Activated CD4-positive, alpha-beta memory T cell treated with anti-CD3 and anti-CD28 coated beads for 36 hours (primary cell): ENCODE measurements around the gene CABYR. TPM values are rescaled to one million over a fixed set of nuclear protein-coding genes. Genes with fewer than 3 reads are reported as not detected.

Experiments used
- CTCF ChIA-PET: fragments of 350-600 bp; sonication (Branson Sonifier 250); formaldehyde crosslinking; loops from one replicate; lab custom pipeline; 2021; ENCODE audit warnings: antibody characterized with exemption, inconsistent platforms; lab: Charles Lee
- POLR2A ChIA-PET: fragments of 350-600 bp; sonication (Branson Sonifier 250); formaldehyde crosslinking; loops from one replicate; lab custom pipeline; 2021; ENCODE audit warnings: antibody characterized with exemption; lab: Charles Lee
- DNase-seq: peaks from one replicate; pipeline ENCODE4 v3.0.0-alpha.2; 2020
- H3K27ac Mint-ChIP-seq: one replicate; pipeline ENCODE4 v1.8.0; 2021; ENCODE audit warnings: mixed read lengths
- H3K27me3 Mint-ChIP-seq: one replicate; pipeline ENCODE4 v1.8.0; 2021; ENCODE audit warnings: mixed read lengths
- H3K36me3 Mint-ChIP-seq: one replicate; pipeline ENCODE4 v1.8.0; 2021; ENCODE audit warnings: mixed read lengths
- H3K4me1 Mint-ChIP-seq: one replicate; pipeline ENCODE4 v1.8.0; 2021; ENCODE audit warnings: low read depth, mixed read lengths
- H3K4me3 Mint-ChIP-seq: one replicate; pipeline ENCODE4 v1.8.0; 2021; ENCODE audit warnings: mild to moderate bottlenecking, mixed read lengths
- H3K9me3 Mint-ChIP-seq: one replicate; pipeline ENCODE4 v1.8.0; 2021; ENCODE audit warnings: mixed read lengths
- intact Hi-C: fragments of 100-400 bp; cut with micrococcal nuclease; formaldehyde crosslinking; loops from one replicate; pipeline ENCODE4 v1.15.1; 2023
- total RNA-seq, 2 experiments: library from RNA; stranded (reverse); gene quantifications; one replicate each; pipeline ENCODE4 v1.2.3, GENCODE V29; 2021

Gene CABYR
- total RNA-seq, 2 experiments from 2014 or later: 1.00 to 1.4 TPM

DNA sequence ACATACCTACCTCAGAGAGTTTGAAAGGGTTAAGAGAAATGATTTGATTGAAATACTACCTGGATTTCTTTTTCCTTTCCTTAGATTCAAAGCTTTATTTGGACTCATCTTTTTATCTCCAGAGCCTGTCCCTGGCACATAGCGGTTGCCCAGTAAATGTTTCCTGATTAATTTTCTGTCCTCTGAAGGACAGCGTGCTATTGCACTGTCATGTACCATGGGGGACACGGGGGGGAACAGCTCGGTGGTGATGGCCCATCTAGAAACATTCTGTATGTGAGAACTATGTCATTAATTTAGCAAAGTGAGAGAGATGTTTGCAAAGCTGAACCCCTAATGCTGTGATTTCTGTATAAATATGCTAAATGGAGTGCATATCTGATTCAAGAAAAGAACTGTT, 26.4 kb upstream of the CABYR start:
- POLR2A ChIA-PET: no interaction called here
- CTCF ChIA-PET: interaction anchor here (1.1 to 1.3 kb wide), 2 partner anchors 19 to 194 kb away, joined by 3 to 5 read pairs; no protein-coding TSS in a partner anchor
- no peak for DNase-seq
- Mint-ChIP-seq H3K36me3 (peaks cover 25% of the 10 kb centered on the region), H3K27ac (no peak overlapping the region), H3K4me3 (no peak overlapping the region), H3K4me1 (peaks cover 37% of the 10 kb centered on the region), H3K27me3 (no peaks in the 10 kb centered on the region), H3K9me3 (no peaks in the 10 kb centered on the region)
- intact Hi-C loops: loop anchor here (10.0 kb wide), 1 partner anchor 608 kb away; the partner anchor contains the start of gene RMC1

DNA sequence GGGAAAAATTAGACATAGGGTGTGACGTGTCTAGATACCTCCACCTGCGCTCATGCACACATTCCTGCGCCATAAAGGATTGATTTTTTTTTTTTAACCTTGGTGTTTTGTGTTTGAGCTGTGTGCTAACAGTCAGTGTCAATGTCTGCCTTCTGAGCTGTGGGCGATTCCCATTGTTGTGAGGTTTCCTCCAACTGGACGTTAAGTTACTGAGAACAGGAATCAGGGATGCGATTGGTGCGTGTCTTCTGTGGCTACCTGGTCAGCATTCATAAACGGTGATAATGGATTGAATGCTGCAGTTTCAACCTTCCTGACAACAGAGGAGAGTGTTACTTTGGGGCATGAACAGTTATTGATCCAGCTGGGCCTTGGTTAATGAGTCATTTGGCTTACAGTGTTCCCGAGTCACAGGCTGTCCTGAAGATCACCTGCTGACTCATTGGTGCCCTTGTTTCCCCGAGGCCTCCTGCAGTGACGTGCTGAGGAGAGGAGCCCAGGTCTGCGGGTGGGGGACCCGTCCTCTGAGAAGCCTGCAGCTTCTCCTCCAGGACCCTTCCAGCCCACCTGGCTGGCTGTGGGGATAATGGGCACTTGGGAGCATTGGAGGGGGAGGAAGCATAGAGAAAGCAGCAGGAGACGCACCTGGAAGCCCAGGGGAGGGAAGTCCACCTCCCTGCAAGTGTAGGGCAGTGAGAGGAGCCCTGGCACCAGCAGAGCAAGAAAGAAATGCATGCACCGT, 25.8 kb upstream of the CABYR start:
- Mint-ChIP-seq H3K27ac (peak overlapping the region; percentile 38), H3K27me3 (no peaks in the 10 kb centered on the region), H3K36me3 (peaks cover 25% of the 10 kb centered on the region), H3K4me1 (peaks cover 37% of the 10 kb centered on the region), H3K9me3 (no peaks in the 10 kb centered on the region), H3K4me3 (no peak overlapping the region)
- peak; percentile 29 for DNase-seq
- intact Hi-C loops: loop anchor here (10.0 kb wide), 1 partner anchor 608 kb away; the partner anchor contains the start of gene RMC1
- POLR2A ChIA-PET: interaction anchor here (1.0 kb wide), 1 partner anchor 26 kb away, joined by 3 read pairs; the partner anchor contains the start of gene CABYR
- CTCF ChIA-PET: interaction anchor here (1.3 to 1.4 kb wide), 2 partner anchors 194 kb away, joined by 5 to 8 read pairs; no protein-coding TSS in a partner anchor

GRCh38 chr18:24114924-24115549, 23.8 kb upstream of the CABYR start:
- Mint-ChIP-seq H3K4me3 (no peak overlapping the region), H3K4me1 (peaks cover 43% of the 10 kb centered on the region), H3K9me3 (no peaks in the 10 kb centered on the region), H3K36me3 (peaks cover 33% of the 10 kb centered on the region), H3K27ac (peak overlapping the region; percentile 44), H3K27me3 (no peaks in the 10 kb centered on the region)
- CTCF ChIA-PET: interaction anchor here (0.6 to 1.7 kb wide), 4 partner anchors 39 to 443 kb away, joined by 3 to 5 read pairs (median 3); no protein-coding TSS in a partner anchor
- peak; percentile 29 for DNase-seq
- POLR2A ChIA-PET: no interaction called here
- intact Hi-C loops: loop anchor here (5.0 to 10.0 kb wide), 3 partner anchors 38 to 610 kb away; partner anchors contain the start of gene RMC1

DNA sequence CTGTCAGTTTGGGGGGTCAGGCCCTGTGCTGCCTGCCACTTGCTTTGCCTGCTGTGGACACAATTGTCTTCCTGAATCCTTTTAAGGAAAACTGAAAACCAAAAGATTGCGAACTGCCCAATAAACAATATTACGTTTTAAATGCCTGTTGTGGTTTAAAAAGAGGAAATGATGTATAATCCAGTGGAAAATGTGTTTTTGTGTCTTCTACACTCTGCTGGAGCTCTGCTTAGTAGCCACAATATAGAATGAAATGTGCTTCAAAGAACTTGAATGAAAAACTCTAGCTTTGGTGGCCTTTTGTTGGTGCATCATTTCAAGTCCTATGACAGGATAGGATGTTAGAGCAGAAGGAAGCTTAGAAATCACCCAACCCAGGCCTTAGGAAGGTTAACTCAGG, 23.2 kb upstream of the CABYR start:
- POLR2A ChIA-PET: no interaction called here
- H3K27me3 Mint-ChIP-seq: no peaks in the 10 kb centered on the region
- H3K4me1 Mint-ChIP-seq: peaks cover 41% of the 10 kb centered on the region
- H3K36me3 Mint-ChIP-seq: peaks cover 39% of the 10 kb centered on the region
- no peak overlapping the region for H3K4me3 Mint-ChIP-seq
- H3K27ac Mint-ChIP-seq: peak overlapping the region; percentile 44
- intact Hi-C loops: loop anchor here (5.0 to 10.0 kb wide), 3 partner anchors 38 to 611 kb away; partner anchors contain the start of gene RMC1
- no peak for DNase-seq
- CTCF ChIA-PET: interaction anchor here (0.6 to 1.7 kb wide), 3 partner anchors 39 to 444 kb away, joined by 3 to 5 read pairs (median 3); no protein-coding TSS in a partner anchor
- no peaks in the 10 kb centered on the region for H3K9me3 Mint-ChIP-seq

DNA sequence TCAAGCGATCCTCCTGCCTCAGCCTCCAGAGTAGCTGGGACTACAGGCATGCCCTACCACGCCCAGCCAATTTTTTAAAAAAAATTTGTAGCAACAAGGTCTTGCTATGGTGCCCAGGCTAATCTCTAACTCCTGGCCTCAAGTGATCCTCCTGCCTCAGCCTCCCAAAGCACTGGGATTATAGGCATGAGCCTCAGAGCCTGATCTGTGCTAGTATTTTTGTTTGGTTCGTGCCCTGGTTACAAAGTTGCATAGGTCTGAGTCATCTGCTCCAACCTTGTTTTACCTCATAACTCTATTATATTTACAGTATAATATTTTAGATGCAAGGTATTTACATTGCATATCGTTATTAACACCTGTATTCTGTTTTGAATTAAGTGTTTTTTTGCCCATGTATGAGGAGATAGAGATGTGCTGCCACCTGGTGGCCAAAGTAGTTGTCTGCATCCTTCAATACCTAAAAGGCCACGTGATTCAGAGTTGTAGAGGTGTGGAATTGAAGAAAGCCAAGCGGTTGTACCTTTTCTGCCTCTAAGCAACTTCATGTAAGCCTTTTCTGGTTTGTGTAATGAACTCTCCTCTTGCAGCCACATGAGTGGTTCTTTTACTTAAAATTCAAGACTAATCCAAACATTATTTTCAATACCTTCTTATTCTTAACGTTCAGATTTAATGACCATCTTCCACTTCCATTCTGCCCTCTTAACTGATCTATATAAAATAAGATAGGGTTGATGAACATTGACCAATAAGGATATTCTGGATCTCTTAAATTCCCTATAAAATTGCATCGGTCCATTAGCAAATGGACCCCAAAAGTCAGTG, 19.9 kb upstream of the CABYR start:
- POLR2A ChIA-PET: interaction anchor here (1.0 kb wide), 1 partner anchor 25 kb away, joined by 3 read pairs; no protein-coding TSS in a partner anchor
- DNase-seq: peak; percentile 85
- intact Hi-C loops: loop anchor here (1.0 to 10.0 kb wide), 7 partner anchors 42 to 614 kb away; partner anchors contain the start of gene RMC1
- Mint-ChIP-seq H3K27me3 (no peaks in the 10 kb centered on the region), H3K27ac (peak overlapping the region; percentile 49), H3K36me3 (peaks cover 40% of the 10 kb centered on the region), H3K4me1 (peaks cover 26% of the 10 kb centered on the region), H3K4me3 (no peak overlapping the region), H3K9me3 (no peaks in the 10 kb centered on the region)
- CTCF ChIA-PET: interaction anchor here (0.6 to 2.1 kb wide), 16 partner anchors 9 to 497 kb away, joined by 3 to 14 read pairs (median 4); no protein-coding TSS in a partner anchor

- no peak for DNase-seq
- Mint-ChIP-seq H3K4me1 (peaks cover 9% of the 10 kb centered on the region), H3K9me3 (no peaks in the 10 kb centered on the region), H3K36me3 (peaks cover 35% of the 10 kb centered on the region), H3K27ac (no peak overlapping the region), H3K27me3 (no peaks in the 10 kb centered on the region), H3K4me3 (no peak overlapping the region)
- intact Hi-C loops: no loop called here
- CTCF ChIA-PET: interaction anchor here (1.8 to 2.1 kb wide), 2 partner anchors 202 to 499 kb away, joined by 10 to 14 read pairs; no protein-coding TSS in a partner anchor
- POLR2A ChIA-PET: no interaction called here
Measured at GRCh38 chr18:24120676-24121075, 18.2 kb upstream of the CABYR start.

GRCh38 chr18:24121625-24122024, 17.2 kb upstream of the CABYR start:
- peaks cover 6% of the 10 kb centered on the region for H3K4me1 Mint-ChIP-seq
- no peak for DNase-seq
- intact Hi-C loops: no loop called here
- ChIA-PET CTCF (no interaction called here), POLR2A (no interaction called here)
- H3K36me3 Mint-ChIP-seq: peaks cover 34% of the 10 kb centered on the region
- H3K27me3 Mint-ChIP-seq: no peaks in the 10 kb centered on the region
- no peak overlapping the region for H3K27ac Mint-ChIP-seq
- no peaks in the 10 kb centered on the region for H3K9me3 Mint-ChIP-seq
- no peak overlapping the region for H3K4me3 Mint-ChIP-seq

DNA sequence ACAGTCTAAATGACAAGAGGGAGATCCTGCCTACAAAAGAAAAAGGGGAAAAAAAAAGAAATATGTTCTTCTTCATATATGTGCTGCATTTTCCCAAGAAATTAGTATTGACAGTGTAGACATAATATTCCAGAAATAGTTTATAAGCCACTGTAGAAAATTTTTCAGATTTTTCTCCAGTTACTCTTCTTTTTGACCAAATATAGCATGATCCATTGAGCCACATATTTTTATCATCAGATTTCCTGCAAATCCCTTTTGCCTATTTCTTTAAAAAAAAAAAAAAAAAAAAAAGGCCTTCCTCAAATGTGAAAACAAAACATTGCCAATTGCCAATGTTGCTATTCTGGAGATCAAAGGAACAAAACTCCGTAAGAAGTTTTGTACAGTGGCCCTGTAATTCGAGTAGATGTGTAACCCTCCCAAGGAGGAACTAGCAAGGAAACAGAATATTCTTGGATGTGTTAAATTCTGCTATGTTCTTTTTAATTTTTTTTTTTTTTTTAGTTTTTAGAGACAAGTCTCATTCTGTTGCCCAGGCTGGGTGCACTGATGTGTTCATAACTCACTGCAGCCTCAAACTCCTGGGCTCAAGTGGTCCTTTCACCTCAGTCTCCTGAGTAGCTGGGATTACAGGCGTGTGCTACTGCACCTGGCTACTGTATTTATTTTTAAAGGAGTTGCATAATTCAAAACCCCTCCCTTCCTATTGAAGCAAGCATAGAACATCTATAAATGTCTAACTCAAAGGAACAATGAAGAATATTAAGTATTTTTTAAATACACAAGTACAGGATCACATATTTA, 12.5 kb upstream of the CABYR start:
- H3K27ac Mint-ChIP-seq: no peak overlapping the region
- CTCF ChIA-PET: no interaction called here

DNA sequence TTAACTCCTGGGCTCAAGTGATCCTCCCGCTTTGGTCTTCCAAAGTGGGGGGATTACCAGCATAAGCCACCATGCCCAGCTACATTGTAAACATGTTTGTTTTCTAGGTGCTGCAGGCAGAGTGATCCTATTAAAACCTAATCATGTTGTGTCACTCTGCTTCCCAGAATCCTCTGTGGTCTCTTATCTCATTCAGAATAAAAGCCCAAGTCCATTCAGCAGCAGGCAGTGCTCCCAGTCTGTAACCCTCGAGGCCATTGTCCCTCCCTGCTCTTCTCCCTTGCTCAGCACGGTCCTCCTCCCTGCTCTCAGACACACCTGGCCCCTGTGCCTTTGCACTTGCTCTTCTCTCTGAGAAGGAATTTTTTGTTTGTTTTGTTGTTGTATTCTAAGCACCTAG, 11.1 kb upstream of the CABYR start:
- Mint-ChIP-seq H3K36me3 (peaks cover 28% of the 10 kb centered on the region), H3K27me3 (no peaks in the 10 kb centered on the region), H3K27ac (no peak overlapping the region), H3K4me3 (no peak overlapping the region), H3K4me1 (no peaks in the 10 kb centered on the region), H3K9me3 (no peaks in the 10 kb centered on the region)
- DNase-seq: no peak
- CTCF ChIA-PET: interaction anchor here (0.8 kb wide), 1 partner anchor 9 kb away, joined by 3 read pairs; no protein-coding TSS in a partner anchor
- POLR2A ChIA-PET: interaction anchor here (1.1 kb wide), 1 partner anchor 24 kb away, joined by 4 read pairs; no protein-coding TSS in a partner anchor
- intact Hi-C loops: no loop called here

More for the DNA sequence above, 12.5 kb upstream of the CABYR start:
- Mint-ChIP-seq H3K36me3 (peaks cover 27% of the 10 kb centered on the region), H3K4me1 (no peaks in the 10 kb centered on the region), H3K4me3 (no peak overlapping the region), H3K27me3 (no peaks in the 10 kb centered on the region), H3K9me3 (no peaks in the 10 kb centered on the region)
- intact Hi-C loops: no loop called here
- no peak for DNase-seq
- POLR2A ChIA-PET: no interaction called here

DNA sequence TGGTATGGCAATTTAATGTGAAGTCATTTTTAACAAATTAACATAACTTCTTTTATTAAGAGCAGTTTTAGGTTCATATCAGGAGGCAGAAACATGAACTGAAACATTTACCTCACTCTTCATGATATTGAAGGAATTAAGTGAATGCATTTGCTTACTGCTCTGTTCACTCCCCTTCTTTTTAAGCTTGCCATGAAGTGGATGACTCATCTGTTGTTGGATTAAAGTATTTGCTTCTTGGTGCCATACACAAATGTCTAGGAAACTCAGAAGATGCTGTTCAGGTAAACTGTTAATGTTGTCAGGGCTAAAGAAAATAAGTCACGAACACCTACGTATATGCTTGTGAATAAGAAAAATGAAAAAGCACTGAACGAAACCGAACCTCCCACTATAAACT, 10.2 kb upstream of the CABYR start:
- Mint-ChIP-seq H3K9me3 (no peaks in the 10 kb centered on the region), H3K27me3 (no peaks in the 10 kb centered on the region), H3K27ac (no peak overlapping the region), H3K4me1 (no peaks in the 10 kb centered on the region), H3K4me3 (no peak overlapping the region), H3K36me3 (peaks cover 30% of the 10 kb centered on the region)
- POLR2A ChIA-PET: no interaction called here
- no peak for DNase-seq
- intact Hi-C loops: no loop called here
- CTCF ChIA-PET: no interaction called here

DNA sequence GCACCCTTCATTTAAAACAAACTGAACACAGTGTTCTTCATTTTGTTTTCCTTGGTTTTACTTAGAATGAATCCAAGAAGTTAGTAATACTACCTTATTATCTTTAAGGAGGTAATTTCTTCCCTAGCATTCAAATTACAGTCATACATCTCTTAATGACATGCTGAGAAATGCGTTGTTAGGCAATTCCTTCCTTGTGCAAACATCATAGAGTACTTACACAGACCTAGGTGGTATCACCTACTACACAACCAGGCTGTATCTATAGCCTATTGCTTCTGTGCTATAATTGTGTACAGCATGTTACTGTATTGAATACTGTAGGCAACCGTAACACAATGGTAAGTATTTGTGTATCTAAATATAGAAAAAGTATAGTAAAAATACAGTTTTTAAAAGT, 8.4 kb upstream of the CABYR start:
- H3K9me3 Mint-ChIP-seq: no peaks in the 10 kb centered on the region
- CTCF ChIA-PET: no interaction called here
- intact Hi-C loops: no loop called here
- H3K36me3 Mint-ChIP-seq: peaks cover 24% of the 10 kb centered on the region
- H3K4me3 Mint-ChIP-seq: no peak overlapping the region
- H3K4me1 Mint-ChIP-seq: no peaks in the 10 kb centered on the region
- H3K27ac Mint-ChIP-seq: no peak overlapping the region
- no peaks in the 10 kb centered on the region for H3K27me3 Mint-ChIP-seq
- POLR2A ChIA-PET: no interaction called here
- DNase-seq: no peak
